Measurements from ENCODE around the gene RICTOR. TPM values are rescaled to one million over a fixed set of nuclear protein-coding genes. Genes with fewer than 3 reads are reported as not detected.

The RICTOR gene
- total RNA-seq, 2 donors from 2014 or later: 18.7 to 25.1 TPM

DNA sequence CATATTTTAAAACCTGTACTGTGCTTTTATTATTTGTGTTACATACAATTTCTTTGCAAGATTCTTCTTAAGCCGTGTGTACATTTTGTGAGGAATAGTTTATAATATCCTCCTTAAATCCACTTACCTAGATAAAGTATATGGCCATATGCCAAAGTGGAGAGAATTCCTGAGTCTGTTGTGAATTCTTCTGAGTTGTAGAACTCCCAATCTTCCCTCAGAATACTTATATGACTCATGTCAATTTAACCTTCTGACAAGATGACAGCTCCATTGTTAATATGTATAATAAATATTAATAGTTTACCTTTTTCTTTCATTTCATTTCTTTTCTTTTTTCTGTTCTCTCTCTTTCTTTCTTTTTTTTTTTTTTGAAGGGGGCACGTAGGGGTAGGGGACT lies 6.0 kb upstream of the RICTOR start:
- peaks cover 0 to 10% of the 10 kb centered on the region in 2 donors for H3K4me1 ChIP-seq
- TF ChIP-seq, protein P1, sequence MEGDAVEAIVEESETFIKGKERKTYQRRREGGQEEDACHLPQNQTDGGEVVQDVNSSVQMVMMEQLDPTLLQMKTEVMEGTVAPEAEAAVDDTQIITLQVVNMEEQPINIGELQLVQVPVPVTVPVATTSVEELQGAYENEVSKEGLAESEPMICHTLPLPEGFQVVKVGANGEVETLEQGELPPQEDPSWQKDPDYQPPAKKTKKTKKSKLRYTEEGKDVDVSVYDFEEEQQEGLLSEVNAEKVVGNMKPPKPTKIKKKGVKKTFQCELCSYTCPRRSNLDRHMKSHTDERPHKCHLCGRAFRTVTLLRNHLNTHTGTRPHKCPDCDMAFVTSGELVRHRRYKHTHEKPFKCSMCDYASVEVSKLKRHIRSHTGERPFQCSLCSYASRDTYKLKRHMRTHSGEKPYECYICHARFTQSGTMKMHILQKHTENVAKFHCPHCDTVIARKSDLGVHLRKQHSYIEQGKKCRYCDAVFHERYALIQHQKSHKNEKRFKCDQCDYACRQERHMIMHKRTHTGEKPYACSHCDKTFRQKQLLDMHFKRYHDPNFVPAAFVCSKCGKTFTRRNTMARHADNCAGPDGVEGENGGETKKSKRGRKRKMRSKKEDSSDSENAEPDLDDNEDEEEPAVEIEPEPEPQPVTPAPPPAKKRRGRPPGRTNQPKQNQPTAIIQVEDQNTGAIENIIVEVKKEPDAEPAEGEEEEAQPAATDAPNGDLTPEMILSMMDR (IDR thresholded peaks at IDR 0.05): no peak
- H3K27ac ChIP-seq: no peak overlapping the region
- no peaks in the 10 kb centered on the region for H3K27me3 ChIP-seq
- no peak for DNase-seq (ENCODE audit: low spot score)
- no peak overlapping the region for H3K4me3 ChIP-seq
- H3K36me3 ChIP-seq: no peaks in the 10 kb centered on the region
- no peaks in the 10 kb centered on the region for H3K9me3 ChIP-seq

DNA sequence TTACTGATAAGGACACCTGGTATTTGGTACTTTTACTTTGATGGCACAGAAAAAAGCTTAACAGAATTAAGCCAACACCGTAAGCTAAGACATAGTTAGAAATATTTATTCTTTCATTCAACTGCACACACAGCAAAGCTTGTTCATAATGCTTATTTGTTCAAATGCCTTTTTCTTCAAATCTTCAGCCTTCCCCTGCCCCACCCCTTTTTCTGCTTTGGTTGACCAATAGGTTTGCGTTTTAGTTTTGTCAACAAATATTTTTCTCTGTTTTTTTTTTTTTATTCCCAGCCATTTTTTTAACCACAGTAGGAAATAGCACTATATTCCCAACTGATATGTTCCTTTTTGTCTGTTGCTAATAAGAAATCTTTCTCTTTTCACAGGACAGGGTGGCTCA lies 4.9 kb upstream of the RICTOR start:
- H3K4me1 ChIP-seq: peaks cover 0 to 10% of the 10 kb centered on the region in 2 donors
- no peak for DNase-seq (ENCODE audit: low spot score)
- no peaks in the 10 kb centered on the region for H3K9me3 ChIP-seq
- H3K4me3 ChIP-seq: no peak overlapping the region
- H3K27me3 ChIP-seq: no peaks in the 10 kb centered on the region
- no peaks in the 10 kb centered on the region for H3K36me3 ChIP-seq
- no peak overlapping the region for H3K27ac ChIP-seq
- TF ChIP-seq, protein P1 (IDR thresholded peaks at IDR 0.05): no peak

DNA sequence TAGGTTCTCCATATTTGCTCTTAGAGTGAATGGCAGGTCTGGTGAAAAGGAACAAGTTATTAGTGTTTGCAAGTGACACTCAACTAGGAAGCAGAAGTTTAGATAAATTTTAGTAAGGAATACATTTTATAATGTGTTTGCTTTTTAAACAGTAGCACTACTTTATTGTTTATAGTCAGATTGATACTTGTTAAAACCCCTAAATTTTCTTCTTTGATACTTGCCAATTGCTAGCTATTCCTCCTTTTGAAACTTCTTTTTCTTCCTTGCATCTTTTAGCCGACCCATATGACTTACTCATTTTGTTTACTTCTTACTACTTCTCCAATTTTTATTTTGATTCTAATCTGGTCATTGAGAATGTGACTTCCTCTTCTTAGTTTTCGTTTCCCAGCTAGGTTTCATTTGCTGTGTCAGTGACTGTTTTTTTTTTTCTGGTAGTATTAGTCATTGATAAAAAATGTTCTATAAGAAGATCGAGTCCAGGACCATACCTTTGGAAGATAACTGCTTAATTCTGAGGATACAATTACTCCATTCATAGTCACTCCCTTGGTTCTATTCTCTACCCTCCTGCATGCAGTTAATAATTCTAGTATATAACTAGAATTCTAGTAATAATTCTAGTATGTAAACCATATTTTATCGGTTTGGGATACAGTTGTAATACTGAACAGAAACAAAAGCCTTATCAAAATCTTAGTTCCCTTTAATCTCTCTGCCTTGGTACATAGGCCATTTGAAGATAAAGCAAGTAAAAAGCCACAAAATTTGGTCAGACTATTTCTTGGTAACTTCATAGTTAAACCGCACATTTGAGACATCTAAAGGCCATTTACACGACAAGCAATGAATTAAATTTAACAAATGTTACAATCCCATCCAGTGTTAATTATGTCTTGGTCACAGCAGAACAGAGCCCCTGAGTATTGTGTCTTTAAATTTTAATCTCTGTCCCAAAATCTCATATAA lies 2.8 kb upstream of the RICTOR start:
- Histone ChIP-seq H3K4me3 (no peak overlapping the region), H3K27ac (peak overlapping the region; percentile 97 to 100), H3K36me3 (no peaks in the 10 kb centered on the region), H3K4me1 (peaks cover 6 to 18% of the 10 kb centered on the region in 2 donors), H3K9me3 (no peaks in the 10 kb centered on the region), H3K27me3 (no peaks in the 10 kb centered on the region)
- TF ChIP-seq, protein P1 (IDR thresholded peaks at IDR 0.05): no peak
- no peak for DNase-seq (ENCODE audit: low spot score)

DNA sequence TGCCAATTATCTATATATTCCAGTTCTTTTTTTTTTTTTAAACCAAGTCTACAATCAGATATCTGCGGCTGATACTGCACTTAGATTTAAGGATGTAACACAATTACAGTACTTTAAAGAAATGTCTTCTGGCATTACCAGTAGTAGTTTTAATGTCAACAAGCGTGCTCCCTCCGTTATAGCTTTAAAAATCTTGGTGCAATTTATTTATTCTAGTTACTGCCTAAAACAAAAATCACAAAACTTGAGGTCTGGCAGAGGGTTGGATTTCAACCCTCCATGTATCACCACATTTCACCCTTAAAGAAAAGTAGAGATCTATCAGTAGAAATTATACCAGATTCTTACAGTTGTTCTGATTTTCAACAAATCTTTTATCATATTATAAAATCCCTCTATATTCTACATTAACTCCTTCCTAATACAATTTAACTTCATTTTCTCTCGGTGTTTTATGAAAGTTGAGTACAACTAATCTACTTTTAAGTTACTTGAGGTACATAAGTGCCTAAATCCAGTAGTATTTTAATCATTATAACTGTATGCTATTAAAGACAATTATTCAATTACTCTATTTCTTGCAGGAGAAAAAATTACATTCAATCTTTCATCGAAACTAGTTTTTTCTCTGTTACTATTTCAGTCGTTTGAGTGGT lies 2.0 kb upstream of the RICTOR start:
- no peak for DNase-seq (ENCODE audit: low spot score)
- peak overlapping the region; percentile 97 to 100 for H3K27ac ChIP-seq
- H3K4me3 ChIP-seq: no peak overlapping the region
- TF ChIP-seq, protein P1 (IDR thresholded peaks at IDR 0.05): no peak
- H3K27me3 ChIP-seq: no peaks in the 10 kb centered on the region
- H3K9me3 ChIP-seq: no peaks in the 10 kb centered on the region
- peaks cover 6 to 26% of the 10 kb centered on the region in 2 donors for H3K4me1 ChIP-seq
- no peaks in the 10 kb centered on the region for H3K36me3 ChIP-seq

DNA sequence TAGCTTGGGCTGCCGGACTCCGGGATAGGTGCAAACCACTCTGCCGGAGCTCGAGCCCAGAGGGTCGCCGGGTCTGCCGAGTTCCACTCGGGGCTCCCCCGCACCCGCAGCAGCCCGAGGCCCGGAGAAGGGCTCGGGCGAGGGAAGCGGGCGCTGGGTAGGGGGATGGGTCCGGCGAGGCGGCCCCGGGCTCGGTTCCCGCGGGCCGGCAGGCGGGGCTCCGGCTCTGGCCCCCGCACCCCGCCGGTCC lies 507 bp downstream of the RICTOR start:
- H3K36me3 ChIP-seq: no peaks in the 10 kb centered on the region
- peak overlapping the region; percentile 97 to 100 for H3K27ac ChIP-seq
- DNase-seq (ENCODE audit: low spot score): no peak
- TF ChIP-seq, protein P1 (IDR thresholded peaks at IDR 0.05): no peak
- H3K27me3 ChIP-seq: no peaks in the 10 kb centered on the region
- peaks cover 6 to 36% of the 10 kb centered on the region in 2 donors for H3K4me1 ChIP-seq
- no peaks in the 10 kb centered on the region for H3K9me3 ChIP-seq
- H3K4me3 ChIP-seq: peak overlapping the region; percentile 93 to 97
